ENCODE measurements around the gene TUBG1.

Gene TUBG1

DNA sequence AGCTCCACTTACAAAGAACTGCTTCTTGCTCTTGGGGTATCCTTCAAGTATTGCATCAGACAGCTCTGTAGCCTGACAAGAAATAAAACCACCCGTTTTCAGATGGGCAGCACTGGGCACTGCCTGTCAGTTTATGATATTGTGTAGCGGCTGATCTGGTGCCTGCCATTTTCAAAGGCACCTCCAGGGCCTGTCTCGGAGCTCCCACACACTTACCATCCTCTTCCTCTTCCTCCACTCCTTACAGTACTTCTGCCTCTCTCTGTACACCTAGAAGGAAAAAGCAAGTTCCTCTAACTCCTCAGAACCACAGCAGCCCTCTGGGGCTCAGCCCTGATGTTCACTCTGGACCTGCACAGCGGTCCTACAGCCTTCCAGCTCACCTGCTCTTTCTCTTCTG, 36.4 kb upstream of the TUBG1 start:
- no peaks in the 10 kb centered on the region for H3K9me3 ChIP-seq (ENCODE audit: insufficient read depth, low read length)
- peaks cover 87% of the 10 kb centered on the region for H3K36me3 ChIP-seq (ENCODE audit: insufficient read depth, insufficient read length, low read length)
- H3K4me1 ChIP-seq (ENCODE audit: insufficient read depth, insufficient read length) = no peaks in the 10 kb centered on the region
- TF ChIP-seq SUZ12 (IDR thresholded peaks at IDR 0.05; ENCODE audit: extremely low read depth, insufficient read depth, insufficient read length) = no peak
- TF ChIP-seq ZNF274 (IDR thresholded peaks at IDR 0.05; ENCODE audit: low read depth, low read length) = no peak
- no peak for TF ChIP-seq YY1 (IDR thresholded peaks at IDR 0.05; ENCODE audit: insufficient read depth, insufficient read length)
- H3K27me3 ChIP-seq (ENCODE audit: insufficient read depth, insufficient read length) = no peaks in the 10 kb centered on the region
- no peak overlapping the region for H3K4me3 ChIP-seq (ENCODE audit: insufficient read length, low read depth)
- no peak overlapping the region for H3K9ac ChIP-seq (ENCODE audit: insufficient read length, low read depth)
- DNase-seq (ENCODE audit: low read depth, low spot score) = no peak

DNA sequence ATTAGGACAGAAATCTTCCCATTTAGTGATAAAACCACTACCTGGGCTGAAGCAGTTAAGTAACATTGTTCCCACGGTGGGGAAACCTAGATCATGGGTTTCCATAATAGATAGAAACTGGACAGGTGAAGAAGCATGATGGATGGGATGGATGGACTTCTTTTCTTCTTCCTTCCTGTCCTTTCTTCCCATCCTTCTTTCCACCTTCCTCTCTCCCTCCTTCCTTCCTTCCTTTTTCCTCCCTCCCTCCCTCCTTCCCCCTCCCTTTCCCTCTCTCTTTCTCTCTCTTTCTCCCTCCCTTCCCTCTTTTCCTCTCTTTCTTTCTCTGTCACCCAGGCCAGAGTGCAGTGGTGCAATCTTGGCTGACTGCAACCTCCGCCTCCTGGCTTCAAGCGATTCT, 35.0 kb upstream of the TUBG1 start:
- no peak for DNase-seq (ENCODE audit: low read depth, low spot score)
- no peak overlapping the region for H3K9ac ChIP-seq (ENCODE audit: insufficient read length, low read depth)
- no peaks in the 10 kb centered on the region for H3K9me3 ChIP-seq (ENCODE audit: insufficient read depth, low read length)
- no peaks in the 10 kb centered on the region for H3K4me1 ChIP-seq (ENCODE audit: insufficient read depth, insufficient read length)
- TF ChIP-seq SUZ12 (IDR thresholded peaks at IDR 0.05; ENCODE audit: extremely low read depth, insufficient read depth, insufficient read length) (no peak), YY1 (IDR thresholded peaks at IDR 0.05; ENCODE audit: insufficient read depth, insufficient read length) (no peak), ZNF274 (IDR thresholded peaks at IDR 0.05; ENCODE audit: low read depth, low read length) (no peak)
- peaks cover 77% of the 10 kb centered on the region for H3K36me3 ChIP-seq (ENCODE audit: insufficient read depth, insufficient read length, low read length)
- no peak overlapping the region for H3K4me3 ChIP-seq (ENCODE audit: insufficient read length, low read depth)
- no peaks in the 10 kb centered on the region for H3K27me3 ChIP-seq (ENCODE audit: insufficient read depth, insufficient read length)

- peak overlapping the region; percentile 97 for H3K9ac ChIP-seq (ENCODE audit: insufficient read length, low read depth)
- no peaks in the 10 kb centered on the region for H3K27me3 ChIP-seq (ENCODE audit: insufficient read depth, insufficient read length)
- H3K36me3 ChIP-seq (ENCODE audit: insufficient read depth, insufficient read length, low read length) = peaks cover 74% of the 10 kb centered on the region
- TF ChIP-seq SUZ12 (IDR thresholded peaks at IDR 0.05; ENCODE audit: extremely low read depth, insufficient read depth, insufficient read length) (no peak), ZNF274 (IDR thresholded peaks at IDR 0.05; ENCODE audit: low read depth, low read length) (no peak), YY1 (IDR thresholded peaks at IDR 0.05; ENCODE audit: insufficient read depth, insufficient read length) (no peak)
- H3K9me3 ChIP-seq (ENCODE audit: insufficient read depth, low read length) = no peaks in the 10 kb centered on the region
- no peak for DNase-seq (ENCODE audit: low read depth, low spot score)
- peak overlapping the region; percentile 94 for H3K4me3 ChIP-seq (ENCODE audit: insufficient read length, low read depth)
- no peaks in the 10 kb centered on the region for H3K4me1 ChIP-seq (ENCODE audit: insufficient read depth, insufficient read length)
Observed at GRCh38 chr17:42577140-42577531, 32.3 kb upstream of the TUBG1 start.

GRCh38 chr17:42577532-42578281, 31.8 kb upstream of the TUBG1 start, which contains the start of gene PSMC3IP:
PSMC3IP (minus strand) TSS chr17:42577729; CDS start chr17:42577686, 43 bp downstream.
- DNase-seq (ENCODE audit: low read depth, low spot score) = peak; percentile 91
- H3K27me3 ChIP-seq (ENCODE audit: insufficient read depth, insufficient read length) = no peaks in the 10 kb centered on the region
- TF ChIP-seq YY1 (IDR thresholded peaks at IDR 0.05; ENCODE audit: insufficient read depth, insufficient read length) = no peak
- no peak for TF ChIP-seq ZNF274 (IDR thresholded peaks at IDR 0.05; ENCODE audit: low read depth, low read length)
- no peak for TF ChIP-seq SUZ12 (IDR thresholded peaks at IDR 0.05; ENCODE audit: extremely low read depth, insufficient read depth, insufficient read length)
- no peaks in the 10 kb centered on the region for H3K9me3 ChIP-seq (ENCODE audit: insufficient read depth, low read length)
- peak within 1 kb of the TSS; percentile 94 for H3K4me3 ChIP-seq (ENCODE audit: insufficient read length, low read depth)
- peak within 1 kb of the TSS; percentile 97 for H3K9ac ChIP-seq (ENCODE audit: insufficient read length, low read depth)
- H3K4me1 ChIP-seq (ENCODE audit: insufficient read depth, insufficient read length) = no peaks in the 10 kb centered on the region
- H3K36me3 ChIP-seq (ENCODE audit: insufficient read depth, insufficient read length, low read length) = peaks cover 74% of the 10 kb centered on the region

- peaks cover 74% of the 10 kb centered on the region for H3K36me3 ChIP-seq (ENCODE audit: insufficient read depth, insufficient read length, low read length)
- peak; percentile 76 for DNase-seq (ENCODE audit: low read depth, low spot score)
- no peaks in the 10 kb centered on the region for H3K27me3 ChIP-seq (ENCODE audit: insufficient read depth, insufficient read length)
- no peaks in the 10 kb centered on the region for H3K9me3 ChIP-seq (ENCODE audit: insufficient read depth, low read length)
- H3K4me1 ChIP-seq (ENCODE audit: insufficient read depth, insufficient read length) = no peaks in the 10 kb centered on the region
- H3K9ac ChIP-seq (ENCODE audit: insufficient read length, low read depth) = peak overlapping the region; percentile 97
- peak overlapping the region; percentile 94 for H3K4me3 ChIP-seq (ENCODE audit: insufficient read length, low read depth)
- TF ChIP-seq ZNF274 (IDR thresholded peaks at IDR 0.05; ENCODE audit: low read depth, low read length) = no peak
- TF ChIP-seq YY1 (IDR thresholded peaks at IDR 0.05; ENCODE audit: insufficient read depth, insufficient read length) = no peak
- no peak for TF ChIP-seq SUZ12 (IDR thresholded peaks at IDR 0.05; ENCODE audit: extremely low read depth, insufficient read depth, insufficient read length)
Observed at GRCh38 chr17:42578282-42578869, 31.1 kb upstream of the TUBG1 start.

DNA sequence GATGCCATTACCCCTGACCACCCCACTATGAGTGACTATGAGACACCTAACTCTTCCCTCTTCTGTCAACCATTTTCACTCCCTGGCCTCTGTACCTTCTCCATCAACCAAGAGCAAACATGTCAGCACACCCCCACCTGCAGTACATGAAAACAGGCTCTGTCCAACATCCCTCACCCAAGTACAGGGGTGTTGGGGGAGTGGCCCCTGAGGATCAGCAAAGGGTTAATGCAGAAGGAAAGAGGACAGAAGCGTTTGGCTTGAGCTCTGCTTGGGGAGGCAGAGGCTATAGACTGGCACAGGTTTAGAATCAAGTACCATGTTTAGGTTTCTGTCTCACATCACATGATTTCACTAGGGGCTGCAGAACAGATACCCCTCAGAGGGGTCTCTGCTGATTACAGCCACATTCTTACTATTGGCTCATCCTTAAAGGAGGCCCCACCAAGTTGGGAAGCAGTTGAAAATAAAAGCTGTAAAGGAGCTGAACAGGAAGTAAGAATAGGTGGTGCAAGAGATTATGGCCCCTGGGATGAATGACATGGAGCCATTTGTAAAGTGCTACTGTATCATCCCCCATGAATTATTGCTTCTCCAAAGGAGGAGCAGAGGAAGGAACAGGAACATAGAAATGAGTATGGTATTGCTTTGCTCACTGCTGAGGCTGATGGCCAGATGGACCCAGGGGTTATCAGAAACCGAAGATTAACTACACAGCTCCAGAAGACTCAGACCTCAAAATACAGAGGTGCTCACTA, 29.5 kb upstream of the TUBG1 start:
- H3K4me3 ChIP-seq (ENCODE audit: insufficient read length, low read depth) = no peak overlapping the region
- TF ChIP-seq YY1 (IDR thresholded peaks at IDR 0.05; ENCODE audit: insufficient read depth, insufficient read length) (no peak), ZNF274 (IDR thresholded peaks at IDR 0.05; ENCODE audit: low read depth, low read length) (no peak), SUZ12 (IDR thresholded peaks at IDR 0.05; ENCODE audit: extremely low read depth, insufficient read depth, insufficient read length) (no peak)
- no peaks in the 10 kb centered on the region for H3K4me1 ChIP-seq (ENCODE audit: insufficient read depth, insufficient read length)

More for the DNA sequence above, 29.5 kb upstream of the TUBG1 start:
- Histone ChIP-seq H3K27me3 (ENCODE audit: insufficient read depth, insufficient read length) (no peaks in the 10 kb centered on the region), H3K9me3 (ENCODE audit: insufficient read depth, low read length) (no peaks in the 10 kb centered on the region), H3K36me3 (ENCODE audit: insufficient read depth, insufficient read length, low read length) (peaks cover 71% of the 10 kb centered on the region), H3K9ac (ENCODE audit: insufficient read length, low read depth) (no peak overlapping the region)
- no peak for DNase-seq (ENCODE audit: low read depth, low spot score)
